T-helper 17 cell (primary cell): ENCODE data around the gene DNM2. TPM values are rescaled to one million over a fixed set of nuclear protein-coding genes. Genes with fewer than 3 reads are reported as not detected.
A peak's percentile ranks its signal among the peaks of the same experiment; 100 is the strongest.

ENCODE experiments used
- ATAC-seq: fragments of 150-1000 bp; cut with Tn5 transposase; 2 replicates; pipeline ENCODE4 v1.10.0; 2021; ENCODE audit warnings: mild to moderate bottlenecking, moderate library complexity
- DNase-seq, 3 donors: peaks; one replicate each; pipeline versions ENCODE4 v3.0.0 to v3.0.0-alpha.2; 2020 to 2021
- H3K9me3 ChIP-seq: one replicate; pipeline ENCODE4 v1.7.0; 2013; ENCODE audit warnings: low read length, mild to moderate bottlenecking; ENCODE audit not compliant: control insufficient read depth, poor library complexity, severe bottlenecking
- H3K27ac Mint-ChIP-seq: one replicate; pipeline ENCODE4 v1.8.0; 2022; ENCODE audit warnings: mild to moderate bottlenecking, moderate library complexity, mixed read lengths
- H3K27me3 Mint-ChIP-seq: one replicate; pipeline ENCODE4 v1.8.0; 2022; ENCODE audit warnings: mixed read lengths
- H3K36me3 Mint-ChIP-seq: one replicate; pipeline ENCODE4 v1.8.0; 2022; ENCODE audit warnings: low read depth, mixed read lengths
- H3K4me1 Mint-ChIP-seq: one replicate; pipeline ENCODE4 v1.8.0; 2022; ENCODE audit warnings: mild to moderate bottlenecking, mixed read lengths
- H3K4me3 Mint-ChIP-seq: one replicate; pipeline ENCODE4 v1.8.0; 2022; ENCODE audit warnings: mild to moderate bottlenecking, moderate library complexity, mixed read lengths
- total RNA-seq, 4 donors: library from RNA in 2 of 4; stranded (reverse) in 2 of 4; gene quantifications; one replicate each; pipeline ENCODE4 v1.2.3 and lab custom pipeline; 2022 to 2026

The DNM2 gene
- total RNA-seq, 2 donors from 2014 or later, result 267 to 273 TPM

DNA sequence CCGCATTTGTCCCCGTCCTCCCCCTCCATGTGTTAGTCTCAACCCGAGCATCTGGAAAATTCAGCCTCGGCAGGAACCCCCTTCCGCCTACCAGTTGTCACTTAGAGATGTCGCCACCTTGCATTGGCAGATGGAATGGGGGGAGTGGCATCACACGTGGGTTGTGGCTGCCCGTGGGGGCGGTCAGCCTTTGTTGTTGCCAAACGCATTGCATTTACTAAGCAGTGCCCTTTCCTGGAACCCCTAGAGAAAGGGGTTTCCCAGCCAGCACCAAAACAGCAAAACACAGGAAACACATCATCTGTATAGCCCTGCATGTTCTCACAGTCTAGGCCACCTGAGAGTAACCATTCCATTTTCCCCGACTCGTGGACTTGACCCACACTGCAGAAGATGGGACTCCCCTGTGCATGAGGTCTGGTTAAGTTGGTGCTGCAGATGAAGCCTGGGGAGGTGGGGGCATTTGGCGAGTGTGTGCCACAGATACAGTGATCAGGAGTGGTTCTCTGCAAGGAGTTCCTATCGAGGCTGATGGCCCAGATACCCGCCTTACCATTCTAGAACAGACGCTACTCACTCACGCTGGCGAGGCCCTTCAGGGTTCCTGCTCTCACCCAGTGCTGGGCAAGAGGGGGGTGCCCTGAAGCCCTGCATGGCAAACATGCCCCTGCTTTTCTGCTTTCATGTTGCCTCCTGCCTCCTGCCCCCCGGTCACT lies 79.8 kb downstream of the DNM2 start:
- ATAC-seq, result peak; percentile 87
- peak; percentile 49 to 80 (median 73) for DNase-seq
- peak overlapping the region; percentile 99 for H3K27ac Mint-ChIP-seq
- no peaks in the 10 kb centered on the region for H3K9me3 ChIP-seq
- H3K36me3 Mint-ChIP-seq, result no peaks in the 10 kb centered on the region
- H3K4me3 Mint-ChIP-seq, result peak overlapping the region; percentile 90
- no peaks in the 10 kb centered on the region for H3K27me3 Mint-ChIP-seq
- peaks cover 20% of the 10 kb centered on the region for H3K4me1 Mint-ChIP-seq

- no peak for DNase-seq
- no peaks in the 10 kb centered on the region for H3K9me3 ChIP-seq
- no peak overlapping the region for H3K4me3 Mint-ChIP-seq
- peaks cover 20% of the 10 kb centered on the region for H3K4me1 Mint-ChIP-seq
- no peaks in the 10 kb centered on the region for H3K27me3 Mint-ChIP-seq
- peak overlapping the region; percentile 99 for H3K27ac Mint-ChIP-seq
- no peak for ATAC-seq
- peaks cover 7% of the 10 kb centered on the region for H3K36me3 Mint-ChIP-seq
Measured at GRCh38 chr19:10800488-10800887, 82.6 kb downstream of the DNM2 start.

DNA sequence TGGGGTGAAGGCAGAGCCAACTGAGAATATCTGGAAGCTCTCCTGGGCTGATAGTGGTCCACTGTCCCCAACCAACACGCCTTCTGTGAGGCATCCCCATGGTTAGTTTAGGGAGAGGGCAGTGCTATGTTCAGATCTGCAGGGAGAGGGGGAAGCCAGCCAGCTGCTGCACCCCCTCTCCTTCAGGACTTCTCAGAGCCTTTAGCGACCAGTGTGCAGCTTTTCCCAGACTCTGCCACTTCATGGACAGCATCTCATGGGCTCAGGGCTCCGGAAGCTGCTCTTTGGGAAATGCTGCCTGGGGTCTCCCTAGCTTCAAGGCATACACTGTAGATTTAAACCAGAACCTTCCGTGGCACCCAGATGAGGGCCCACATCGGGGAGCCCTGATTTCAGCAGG lies 84.6 kb downstream of the DNM2 start:
- H3K27me3 Mint-ChIP-seq, result no peaks in the 10 kb centered on the region

GRCh38 chr19:10803252-10803651 lies 85.4 kb downstream of the DNM2 start:
- H3K9me3 ChIP-seq, result no peaks in the 10 kb centered on the region
- DNase-seq (no peak), ATAC-seq (no peak)
- peaks cover 6% of the 10 kb centered on the region for H3K4me1 Mint-ChIP-seq
- no peak overlapping the region for H3K4me3 Mint-ChIP-seq
- H3K27ac Mint-ChIP-seq, result peak overlapping the region; percentile 88
- peaks cover 7% of the 10 kb centered on the region for H3K36me3 Mint-ChIP-seq
- H3K27me3 Mint-ChIP-seq, result no peaks in the 10 kb centered on the region

More for the DNA sequence above, 84.6 kb downstream of the DNM2 start:
- no peaks in the 10 kb centered on the region for H3K9me3 ChIP-seq
- Mint-ChIP-seq H3K4me3 (no peak overlapping the region), H3K4me1 (peaks cover 13% of the 10 kb centered on the region), H3K27ac (no peak overlapping the region), H3K36me3 (peaks cover 7% of the 10 kb centered on the region)
- DNase-seq, result no peak
- ATAC-seq, result no peak

GRCh38 chr19:10805065-10805757 lies 87.3 kb downstream of the DNM2 start:
- DNase-seq (no peak), ATAC-seq (no peak)
- peak overlapping the region; percentile 88 for H3K27ac Mint-ChIP-seq
- H3K27me3 Mint-ChIP-seq, result no peaks in the 10 kb centered on the region
- peaks cover 9% of the 10 kb centered on the region for H3K36me3 Mint-ChIP-seq
- H3K9me3 ChIP-seq, result no peaks in the 10 kb centered on the region
- peaks cover 18% of the 10 kb centered on the region for H3K4me1 Mint-ChIP-seq
- no peak overlapping the region for H3K4me3 Mint-ChIP-seq

- Mint-ChIP-seq H3K36me3 (peaks cover 9% of the 10 kb centered on the region), H3K27ac (peak overlapping the region; percentile 88), H3K4me3 (no peak overlapping the region), H3K4me1 (peaks cover 18% of the 10 kb centered on the region), H3K27me3 (no peaks in the 10 kb centered on the region)
- DNase-seq (no peak), ATAC-seq (no peak)
- H3K9me3 ChIP-seq, result no peaks in the 10 kb centered on the region
Measured at GRCh38 chr19:10805758-10806247, 87.9 kb downstream of the DNM2 start.

DNA sequence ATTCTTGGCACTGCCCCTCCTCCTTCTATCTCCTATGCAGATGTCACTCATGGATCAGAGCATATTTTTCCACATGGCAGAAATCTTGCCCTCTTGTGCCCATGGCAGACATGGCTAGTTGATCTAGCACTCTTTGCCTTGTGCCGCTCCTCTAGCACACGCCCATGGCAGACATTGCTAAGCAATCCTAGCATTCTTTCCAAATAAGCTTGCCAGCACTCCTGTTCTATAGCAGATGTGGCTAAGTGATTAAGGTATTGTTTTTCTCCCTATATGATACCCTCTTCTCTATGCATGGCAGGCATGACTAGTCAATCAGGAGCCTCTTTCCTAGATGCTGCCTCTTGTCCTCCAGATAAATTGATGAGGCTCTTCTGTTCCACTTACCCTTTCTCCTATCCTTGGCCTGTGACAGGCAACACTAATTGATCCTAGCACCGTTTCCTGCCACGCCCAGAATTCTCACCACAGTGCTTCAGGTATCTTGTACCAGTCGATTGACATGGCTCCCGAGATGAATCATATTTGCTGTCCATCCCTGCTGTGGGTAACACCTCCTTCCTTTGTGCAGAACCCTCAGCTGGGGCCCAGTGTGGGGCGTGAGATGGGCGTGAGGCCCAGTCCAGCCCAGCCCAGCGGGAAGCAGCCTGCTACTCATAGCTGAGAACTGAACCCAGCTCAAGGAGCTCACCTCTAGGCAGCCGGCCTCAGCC lies 91.2 kb downstream of the DNM2 start:
- Mint-ChIP-seq H3K27ac (peak overlapping the region; percentile 88), H3K4me1 (peaks cover 18% of the 10 kb centered on the region), H3K36me3 (peaks cover 5% of the 10 kb centered on the region), H3K4me3 (peak overlapping the region; percentile 51), H3K27me3 (no peaks in the 10 kb centered on the region)
- H3K9me3 ChIP-seq, result no peaks in the 10 kb centered on the region
- ATAC-seq (peak; percentile 79), DNase-seq (no peak)

DNA sequence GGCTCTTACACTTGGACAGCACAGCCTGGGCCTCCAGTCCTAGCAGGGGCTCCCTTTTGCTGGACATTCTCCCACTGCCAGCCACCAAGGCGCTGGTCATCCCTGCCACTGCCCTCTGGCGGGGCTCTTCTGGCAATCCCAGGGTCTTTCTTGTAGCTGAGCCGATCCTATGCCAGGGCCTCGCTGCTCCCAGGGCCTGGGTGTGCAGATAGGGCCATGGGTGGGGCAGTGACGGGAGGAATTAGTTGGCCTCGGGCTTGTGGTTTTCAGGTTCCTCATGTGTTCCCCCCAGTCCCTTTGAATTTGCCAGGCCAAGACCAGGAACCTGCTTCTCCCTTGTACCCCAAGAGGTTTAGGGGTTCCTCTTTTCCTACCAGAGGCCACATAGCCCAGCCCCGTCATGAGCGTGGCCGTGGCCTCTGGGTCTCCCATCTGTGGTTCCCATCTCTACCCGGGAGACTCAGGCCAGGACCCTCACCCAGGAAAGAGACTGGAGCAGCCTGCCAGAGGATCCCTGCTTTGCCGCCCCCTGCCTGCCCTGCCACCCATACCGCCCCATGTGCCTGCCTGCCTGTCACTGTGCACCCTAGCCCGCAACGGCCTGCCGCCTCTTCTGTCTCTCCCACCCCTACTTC lies 91.9 kb downstream of the DNM2 start:
- peaks cover 6% of the 10 kb centered on the region for H3K36me3 Mint-ChIP-seq
- no peak for ATAC-seq
- H3K27ac Mint-ChIP-seq, result peak overlapping the region; percentile 88
- no peaks in the 10 kb centered on the region for H3K9me3 ChIP-seq
- DNase-seq, result no peak
- H3K27me3 Mint-ChIP-seq, result no peaks in the 10 kb centered on the region
- peaks cover 22% of the 10 kb centered on the region for H3K4me1 Mint-ChIP-seq
- H3K4me3 Mint-ChIP-seq, result no peak overlapping the region

GRCh38 chr19:10811391-10812111 lies 93.7 kb downstream of the DNM2 start:
- Mint-ChIP-seq H3K4me1 (peaks cover 22% of the 10 kb centered on the region), H3K4me3 (no peak overlapping the region), H3K27ac (no peak overlapping the region), H3K27me3 (no peaks in the 10 kb centered on the region), H3K36me3 (peaks cover 5% of the 10 kb centered on the region)
- ATAC-seq, result no peak
- no peaks in the 10 kb centered on the region for H3K9me3 ChIP-seq
- DNase-seq, result no peak

DNA sequence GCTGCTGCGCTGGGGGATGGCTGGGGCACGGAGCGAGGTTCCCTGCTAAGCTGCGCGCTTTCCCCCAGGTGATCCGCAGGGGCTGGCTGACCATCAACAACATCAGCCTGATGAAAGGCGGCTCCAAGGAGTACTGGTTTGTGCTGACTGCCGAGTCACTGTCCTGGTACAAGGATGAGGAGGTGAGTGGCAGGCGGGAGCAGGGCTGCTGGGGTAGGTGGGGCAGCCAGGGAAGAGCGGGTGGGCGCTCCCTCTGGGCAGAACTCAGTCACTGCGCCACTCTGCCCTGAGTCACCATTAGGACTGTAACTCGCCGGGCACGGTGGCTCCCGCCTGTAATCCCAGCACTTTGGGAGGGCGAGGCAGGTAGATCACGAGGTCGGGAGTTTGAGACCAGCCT lies 94.3 kb downstream of the DNM2 start:
- H3K4me3 Mint-ChIP-seq, result no peak overlapping the region
- DNase-seq (no peak), ATAC-seq (no peak)
- H3K27me3 Mint-ChIP-seq, result no peaks in the 10 kb centered on the region
- peak overlapping the region; percentile 14 for H3K27ac Mint-ChIP-seq
- H3K36me3 Mint-ChIP-seq, result peaks cover 5% of the 10 kb centered on the region
- H3K4me1 Mint-ChIP-seq, result peaks cover 22% of the 10 kb centered on the region
- no peaks in the 10 kb centered on the region for H3K9me3 ChIP-seq

DNA sequence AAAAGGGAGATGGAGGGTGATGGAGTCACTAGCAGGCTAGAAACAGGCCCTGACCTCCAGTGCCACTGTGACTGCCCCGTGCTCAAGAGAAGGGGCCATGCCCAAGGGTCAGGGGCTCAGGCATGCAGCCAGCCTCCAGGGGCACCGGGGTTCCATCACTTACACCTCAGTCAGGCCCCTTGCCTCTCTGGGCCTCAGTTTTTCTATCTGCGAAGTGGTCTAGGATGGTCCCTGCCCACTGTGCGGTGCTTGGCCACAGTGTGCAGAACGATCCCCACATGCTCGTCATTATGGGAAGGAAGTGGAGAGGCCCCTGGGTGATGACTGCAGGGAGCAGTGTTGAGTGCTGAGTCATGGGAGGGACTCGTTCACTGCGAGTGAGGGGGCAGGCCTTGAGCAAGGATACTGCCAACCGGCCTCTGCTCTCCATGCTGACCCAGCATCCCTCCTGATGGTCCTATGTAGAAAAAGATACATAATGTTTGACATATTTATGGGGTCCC lies 95.1 kb downstream of the DNM2 start:
- Mint-ChIP-seq H3K27me3 (no peaks in the 10 kb centered on the region), H3K4me3 (no peak overlapping the region), H3K27ac (peak overlapping the region; percentile 89), H3K4me1 (peaks cover 22% of the 10 kb centered on the region), H3K36me3 (peaks cover 5% of the 10 kb centered on the region)
- DNase-seq, result no peak
- H3K9me3 ChIP-seq, result no peaks in the 10 kb centered on the region
- ATAC-seq, result peak; percentile 29

DNA sequence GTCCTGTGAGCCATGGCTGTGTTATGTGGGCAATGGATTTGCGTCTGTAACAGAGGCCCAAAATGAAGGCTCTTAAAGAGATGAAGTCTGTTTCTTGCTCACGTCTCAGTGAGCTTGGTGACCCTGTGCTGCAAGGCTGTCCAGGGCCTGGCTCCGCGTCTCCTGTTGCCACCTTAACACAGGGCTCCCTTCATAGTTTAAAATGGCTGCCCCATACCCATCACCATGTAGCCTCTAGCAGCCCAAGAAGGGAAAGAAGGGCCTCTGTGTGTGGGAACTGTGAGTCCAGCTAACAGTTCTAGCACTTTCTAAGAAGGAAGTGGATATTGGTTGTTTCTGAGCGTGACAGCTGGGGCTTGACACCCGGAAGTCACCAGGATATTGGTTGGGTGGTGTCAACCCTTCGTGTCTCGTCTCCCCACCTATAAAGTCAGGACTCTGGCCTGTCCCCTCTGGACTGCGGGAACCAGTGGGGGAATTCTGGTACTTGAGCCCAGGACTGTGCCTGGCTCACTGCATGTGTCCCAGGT lies 97.2 kb downstream of the DNM2 start:
- DNase-seq (no peak), ATAC-seq (no peak)
- peaks cover 6% of the 10 kb centered on the region for H3K4me1 Mint-ChIP-seq
- H3K9me3 ChIP-seq, result no peaks in the 10 kb centered on the region
- H3K36me3 Mint-ChIP-seq, result peaks cover 4% of the 10 kb centered on the region
- no peak overlapping the region for H3K4me3 Mint-ChIP-seq
- H3K27ac Mint-ChIP-seq, result peak overlapping the region; percentile 89
- H3K27me3 Mint-ChIP-seq, result no peaks in the 10 kb centered on the region
